ENCODE results near the gene CASKIN2.

- TF ChIP-seq POU6F1 (CRISPR knock-in tag; IDR thresholded peaks at IDR 0.05; ENCODE audit: borderline replicate concordance, low read depth), result no peak
- TF ChIP-seq ZFP30 (CRISPR knock-in tag; IDR thresholded peaks at IDR 0.05), result no peak
- no peak for TF ChIP-seq ARNTL (CRISPR knock-in tag; IDR thresholded peaks at IDR 0.05; ENCODE audit: borderline replicate concordance, low read depth)
- no peak for TF ChIP-seq RARB (CRISPR knock-in tag; IDR thresholded peaks at IDR 0.05)
- TF ChIP-seq PATZ1 (CRISPR knock-in tag; IDR thresholded peaks at IDR 0.05; ENCODE audit: borderline replicate concordance), result no peak
- no peak for TF ChIP-seq ZC3H10 (CRISPR knock-in tag; IDR thresholded peaks at IDR 0.05)
- TF ChIP-seq ESRRG (CRISPR knock-in tag; IDR thresholded peaks at IDR 0.05), result no peak
- TF ChIP-seq TCF4 (CRISPR knock-in tag; IDR thresholded peaks at IDR 0.05; ENCODE audit: borderline replicate concordance), result no peak
- TF ChIP-seq PPARA (CRISPR knock-in tag; IDR thresholded peaks at IDR 0.05; ENCODE audit: borderline replicate concordance), result no peak
- TF ChIP-seq CREB5 (CRISPR knock-in tag; IDR thresholded peaks at IDR 0.05; ENCODE audit: low read depth), result no peak
- no peak for TF ChIP-seq OSR1 (CRISPR knock-in tag; IDR thresholded peaks at IDR 0.05)
- TF ChIP-seq TSHZ2 (CRISPR knock-in tag; IDR thresholded peaks at IDR 0.05), result no peak
These were observed 36.8 kb downstream of the CASKIN2 start for GRCh38 chr17:75478508-75478907.

Data from SK-N-SH treated with all-trans-retinoic acid at 6 μM for 48 hours (cell line).